ENCODE data around the gene MFAP2. TPM values are rescaled to one million over a fixed set of nuclear protein-coding genes. Genes with fewer than 3 reads are reported as not detected.

Gene MFAP2
- total RNA-seq, 1 donor from 2014 or later: 154 TPM

- Mint-ChIP-seq H3K4me3 (ENCODE audit: unreplicated experiment) (no peak overlapping the region), H3K36me3 (ENCODE audit: low read depth, unreplicated experiment) (peaks cover 45% of the 10 kb centered on the region), H3K27me3 (ENCODE audit: unreplicated experiment) (peaks cover 2% of the 10 kb centered on the region), H3K9me3 (ENCODE audit: unreplicated experiment) (no peaks in the 10 kb centered on the region), H3K4me1 (ENCODE audit: unreplicated experiment) (no peaks in the 10 kb centered on the region), H3K27ac (ENCODE audit: unreplicated experiment) (no peak overlapping the region)
- TF ChIP-seq CTCF (IDR thresholded peaks at IDR 0.05; ENCODE audit: unreplicated experiment): no peak
- no peak for DNase-seq (ENCODE audit: low spot score)
These were observed 44.3 kb upstream of the MFAP2 start for GRCh38 chr1:17024721-17025120.

GRCh38 chr1:17023573-17023972 is 43.2 kb upstream of the MFAP2 start:
- peaks cover 2% of the 10 kb centered on the region for H3K27me3 Mint-ChIP-seq (ENCODE audit: unreplicated experiment)
- no peak overlapping the region for H3K4me3 Mint-ChIP-seq (ENCODE audit: unreplicated experiment)
- no peak for TF ChIP-seq CTCF (IDR thresholded peaks at IDR 0.05; ENCODE audit: unreplicated experiment)
- no peak for DNase-seq (ENCODE audit: low spot score)
- H3K4me1 Mint-ChIP-seq (ENCODE audit: unreplicated experiment): no peaks in the 10 kb centered on the region
- H3K9me3 Mint-ChIP-seq (ENCODE audit: unreplicated experiment): no peaks in the 10 kb centered on the region
- H3K36me3 Mint-ChIP-seq (ENCODE audit: low read depth, unreplicated experiment): peaks cover 52% of the 10 kb centered on the region
- H3K27ac Mint-ChIP-seq (ENCODE audit: unreplicated experiment): no peak overlapping the region

DNA sequence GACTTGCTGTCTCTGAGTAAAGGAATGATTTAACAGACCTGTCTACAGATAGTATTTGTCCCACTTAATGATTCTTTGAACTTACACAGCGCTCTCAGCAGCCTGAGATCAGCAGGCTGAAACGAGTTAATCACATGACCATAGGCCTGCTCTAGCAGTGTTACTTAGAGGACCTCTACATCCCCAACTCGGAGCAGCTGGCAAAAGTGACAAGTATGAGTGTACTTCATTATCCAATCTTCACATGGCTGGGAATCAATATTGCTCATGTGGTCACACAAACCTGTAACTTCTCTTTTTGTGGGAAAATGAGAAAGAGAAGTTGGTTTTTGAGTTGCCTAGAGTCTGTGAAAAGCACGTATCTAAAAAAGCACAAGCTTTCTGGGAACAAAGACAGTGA is 42.7 kb upstream of the MFAP2 start:
- DNase-seq (ENCODE audit: low spot score): no peak
- TF ChIP-seq CTCF (IDR thresholded peaks at IDR 0.05; ENCODE audit: unreplicated experiment): no peak
- Mint-ChIP-seq H3K9me3 (ENCODE audit: unreplicated experiment) (no peaks in the 10 kb centered on the region), H3K36me3 (ENCODE audit: low read depth, unreplicated experiment) (peaks cover 52% of the 10 kb centered on the region), H3K4me3 (ENCODE audit: unreplicated experiment) (no peak overlapping the region), H3K27me3 (ENCODE audit: unreplicated experiment) (peaks cover 2% of the 10 kb centered on the region), H3K27ac (ENCODE audit: unreplicated experiment) (no peak overlapping the region), H3K4me1 (ENCODE audit: unreplicated experiment) (no peaks in the 10 kb centered on the region)

DNA sequence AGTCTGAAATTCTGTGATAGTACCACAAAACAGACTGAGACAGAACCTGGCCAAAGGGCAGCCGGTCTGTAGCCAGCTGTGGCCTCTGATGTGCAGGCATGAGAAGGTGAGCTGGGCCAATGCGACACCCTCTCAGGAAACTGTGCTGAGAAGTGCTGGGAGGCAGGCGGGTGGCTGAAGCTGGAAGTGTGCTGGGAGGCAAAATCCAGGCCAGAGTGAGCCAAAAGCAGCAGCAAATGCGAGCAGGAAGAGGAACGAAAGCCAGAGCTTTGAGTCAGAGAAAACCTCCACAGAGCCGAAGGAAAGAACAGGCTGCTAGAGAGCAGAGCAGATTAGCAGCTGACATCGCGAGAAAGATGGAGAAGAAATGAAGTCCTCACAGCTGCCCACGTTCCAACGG is 41.5 kb upstream of the MFAP2 start:
- H3K36me3 Mint-ChIP-seq (ENCODE audit: low read depth, unreplicated experiment): peaks cover 43% of the 10 kb centered on the region
- DNase-seq (ENCODE audit: low spot score): no peak
- no peaks in the 10 kb centered on the region for H3K4me1 Mint-ChIP-seq (ENCODE audit: unreplicated experiment)
- H3K4me3 Mint-ChIP-seq (ENCODE audit: unreplicated experiment): no peak overlapping the region
- H3K27me3 Mint-ChIP-seq (ENCODE audit: unreplicated experiment): peaks cover 5% of the 10 kb centered on the region
- H3K27ac Mint-ChIP-seq (ENCODE audit: unreplicated experiment): no peak overlapping the region
- H3K9me3 Mint-ChIP-seq (ENCODE audit: unreplicated experiment): no peaks in the 10 kb centered on the region
- no peak for TF ChIP-seq CTCF (IDR thresholded peaks at IDR 0.05; ENCODE audit: unreplicated experiment)

- Mint-ChIP-seq H3K36me3 (ENCODE audit: low read depth, unreplicated experiment) (peaks cover 42% of the 10 kb centered on the region), H3K27me3 (ENCODE audit: unreplicated experiment) (peaks cover 5% of the 10 kb centered on the region), H3K27ac (ENCODE audit: unreplicated experiment) (no peak overlapping the region), H3K9me3 (ENCODE audit: unreplicated experiment) (no peaks in the 10 kb centered on the region), H3K4me1 (ENCODE audit: unreplicated experiment) (no peaks in the 10 kb centered on the region), H3K4me3 (ENCODE audit: unreplicated experiment) (no peak overlapping the region)
- no peak for DNase-seq (ENCODE audit: low spot score)
- TF ChIP-seq CTCF (IDR thresholded peaks at IDR 0.05; ENCODE audit: unreplicated experiment): no peak
These were observed 40.1 kb upstream of the MFAP2 start for GRCh38 chr1:17020502-17020901.

Data from endothelial cell (in vitro differentiated cells).